Left colon (tissue), 2 donors: ENCODE measurements around the gene AGAP1. TPM values are rescaled to one million over a fixed set of nuclear protein-coding genes. Genes with fewer than 3 reads are reported as not detected.

Experiments
- ATAC-seq: fragments of 200-7000 bp; cut with Tn5 transposase; one replicate; pipeline ENCODE4 v1.9.1; 2020; ENCODE audit warnings: mild to moderate bottlenecking, moderate library complexity
- DNase-seq, 2 donors: peaks; one replicate each; pipeline ENCODE4 v3.0.0-alpha.2; 2020
- intact Hi-C, 2 donors: fragments of 100-400 bp; cut with DNase I in 1 of 2; cut with micrococcal nuclease in 1 of 2; formaldehyde crosslinking; loops; one replicate each; pipeline versions ENCODE4 v1.11.2 to v1.14.0; 2022; cut with DNase I, micrococcal nuclease
- total RNA-seq, 2 donors: library from RNA; stranded (reverse); fragmentation: NEBNext Ultra II Directional; extraction: Animal tissue kit (Norgen Biotek cat#: 25700); gene quantifications; one replicate each; pipeline ENCODE4 v1.2.1, GENCODE V29; 2021
- donor health status: DM: no; HTN: no; CAD: no.
- donor health status: DM: yes; HTN: yes; CAD: no.

AGAP1 gene
- total RNA-seq, 2 donors from 2014 or later = 61.3 to 78.5 TPM

- DNase-seq (no peak), ATAC-seq (no peak)
- intact Hi-C loops = no loop called here
These were observed 160.4 kb downstream of the AGAP1 start for GRCh38 chr2:235654103-235654813.

DNA sequence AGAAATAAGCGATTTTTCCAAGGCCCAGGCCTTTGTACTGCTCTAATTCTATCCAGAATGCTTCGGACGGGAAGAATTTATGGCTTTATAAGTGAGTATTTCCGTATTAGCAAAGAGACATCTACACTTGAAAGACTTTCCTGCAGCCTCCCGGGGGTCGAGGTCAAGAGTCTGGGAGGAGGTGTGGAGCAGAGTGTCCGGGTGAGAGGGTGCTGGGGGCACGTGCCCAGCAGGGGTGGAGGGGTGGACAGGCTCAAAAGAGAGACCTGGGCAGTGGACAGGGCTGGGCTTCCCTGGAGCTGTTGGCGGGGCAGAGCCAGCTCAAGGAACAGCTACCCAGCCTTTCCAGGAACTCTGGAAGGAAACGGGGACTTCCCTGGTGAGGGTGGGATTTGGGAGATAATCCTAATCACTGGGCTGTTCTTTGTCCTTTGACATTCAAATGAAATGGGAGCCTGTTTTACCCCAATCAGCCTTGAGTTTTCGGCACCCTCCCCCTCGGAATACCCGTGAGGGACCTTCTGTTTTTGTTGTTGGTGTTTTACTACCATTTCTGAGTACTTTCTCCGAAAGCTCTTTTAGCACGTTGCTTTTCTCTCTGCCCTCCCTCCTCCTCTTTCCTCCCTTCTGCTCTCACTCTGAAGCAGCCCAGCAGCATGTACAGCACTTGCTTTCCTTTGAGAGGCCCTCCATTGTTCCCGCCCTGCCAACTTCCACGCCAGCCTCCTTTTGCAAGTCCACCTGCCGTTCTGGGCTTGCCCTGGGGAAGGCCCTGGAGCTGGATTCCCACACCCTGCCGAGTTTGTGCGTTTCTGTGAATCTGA is 164.7 kb downstream of the AGAP1 start:
- DNase-seq = no peak
- peak; percentile 53 for ATAC-seq
- intact Hi-C loops = no loop called here

DNA sequence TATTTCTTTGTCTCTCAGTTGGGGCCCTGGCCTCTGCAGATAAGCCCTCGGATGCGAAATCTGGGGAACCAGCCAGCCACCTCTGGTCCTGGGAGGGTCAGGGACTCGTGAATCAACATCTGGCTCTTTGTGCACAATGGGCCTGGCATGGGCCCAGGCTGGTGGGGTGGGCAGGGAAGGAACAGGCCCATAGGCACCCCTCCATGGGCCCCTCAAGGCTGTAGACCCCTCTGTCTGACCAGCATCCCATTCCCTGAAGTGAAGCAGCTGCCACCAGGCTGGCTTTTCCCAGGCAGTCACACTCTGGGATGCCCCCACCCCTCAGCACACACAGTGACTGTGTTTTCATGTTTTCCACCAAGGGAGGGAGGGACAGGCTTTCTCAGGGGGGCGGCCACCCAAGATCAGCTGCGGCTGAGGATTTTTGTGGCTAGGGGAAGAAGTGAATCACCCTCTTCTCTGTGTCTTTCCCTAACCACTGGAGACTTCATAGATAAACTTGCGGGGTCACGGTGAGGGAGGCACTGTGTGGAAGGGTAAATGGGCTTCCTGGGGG is 166.0 kb downstream of the AGAP1 start:
- ATAC-seq = no peak
- intact Hi-C loops = no loop called here
- no peak for DNase-seq

DNA sequence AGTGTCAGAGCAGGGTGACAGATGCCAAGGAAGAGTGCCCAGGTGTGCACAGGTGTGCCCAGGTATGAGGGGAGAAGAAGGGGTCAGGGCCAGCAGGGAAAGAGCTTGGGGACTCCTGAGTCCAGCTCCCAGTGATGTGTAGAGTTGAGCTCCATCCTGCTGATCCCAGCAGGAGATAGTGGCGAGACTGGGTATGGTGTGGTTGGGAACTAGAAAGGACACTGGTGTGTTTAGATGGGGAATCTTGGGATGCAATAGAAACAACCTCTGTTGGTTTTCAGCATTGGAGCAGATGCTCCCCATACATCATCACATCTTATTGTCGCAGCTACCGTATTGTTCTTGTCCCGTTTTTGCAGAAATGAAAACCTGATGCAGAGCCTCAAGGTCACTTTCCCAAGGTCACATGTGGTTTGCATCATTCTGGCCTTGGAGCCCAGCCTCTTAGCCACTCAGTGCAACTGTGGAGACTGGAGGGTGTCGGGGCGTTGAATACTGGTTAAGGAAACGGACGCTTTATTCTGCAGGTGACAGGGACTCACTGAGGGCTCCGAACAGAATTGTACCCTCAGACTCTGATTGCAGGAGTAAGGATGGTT is 166.7 kb downstream of the AGAP1 start:
- intact Hi-C loops = no loop called here
- no peak for ATAC-seq
- DNase-seq = no peak

DNA sequence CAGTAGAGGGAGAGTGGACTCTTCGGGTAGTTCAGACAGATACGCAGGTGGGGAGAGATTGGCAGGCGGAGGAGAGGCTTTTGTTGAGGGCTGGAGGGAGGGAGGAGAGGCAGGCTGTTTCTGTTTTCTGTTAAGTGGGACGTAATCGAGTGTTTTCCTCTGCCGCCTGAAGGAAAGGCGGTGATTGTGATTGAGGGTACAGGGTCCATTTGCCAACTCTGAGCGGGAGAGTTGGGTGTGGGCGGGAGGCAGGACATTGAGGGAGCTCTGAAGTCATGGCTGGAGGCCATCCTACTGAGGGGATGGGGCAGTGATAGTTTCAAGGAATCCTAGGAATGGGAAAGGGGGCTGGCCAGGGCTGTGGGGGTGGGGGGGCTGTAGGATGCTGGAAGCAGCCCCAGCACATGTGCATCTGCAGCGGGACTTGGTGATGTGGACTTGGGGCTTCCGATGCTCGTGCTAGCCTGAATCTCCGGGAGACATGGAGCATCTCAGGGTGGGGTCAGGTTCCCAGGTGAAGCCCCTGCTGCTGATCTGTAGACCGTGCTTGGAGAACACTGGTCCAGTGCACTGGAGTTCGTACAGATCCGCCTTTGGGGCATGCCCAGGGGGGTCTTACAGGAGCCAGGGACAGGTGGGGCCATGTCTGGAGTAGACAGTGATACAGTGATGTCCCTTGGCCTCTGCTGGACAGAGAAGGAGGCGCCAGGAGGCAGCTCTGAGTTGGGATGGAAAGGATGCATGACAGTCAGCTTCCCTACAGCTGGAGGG is 167.5 kb downstream of the AGAP1 start:
- ATAC-seq (peak; percentile 68), DNase-seq (no peak)
- intact Hi-C loops = no loop called here

DNA sequence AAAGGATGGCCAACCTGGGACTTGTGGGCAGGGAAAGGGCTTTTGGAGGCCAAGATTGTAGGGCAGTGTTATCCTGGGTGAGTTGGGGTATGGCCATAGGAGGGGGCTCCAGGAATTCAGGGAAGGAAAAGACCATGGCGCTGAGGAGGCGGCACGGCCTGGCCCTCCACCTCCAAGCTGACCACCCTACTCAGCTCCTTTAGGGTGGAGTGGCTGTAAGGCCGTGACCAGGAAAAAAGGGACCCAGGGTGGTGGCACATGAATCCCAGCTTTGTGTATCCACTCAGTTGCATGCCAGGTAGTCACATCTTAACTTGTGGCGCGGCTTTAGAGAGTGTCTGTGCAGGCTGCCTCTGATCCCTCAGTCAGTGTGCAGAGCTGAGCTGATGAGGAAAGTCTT is 168.1 kb downstream of the AGAP1 start:
- DNase-seq (no peak), ATAC-seq (no peak)
- intact Hi-C loops = no loop called here

GRCh38 chr2:235663875-235664274 is 170.0 kb downstream of the AGAP1 start:
- ATAC-seq (no peak), DNase-seq (no peak)
- intact Hi-C loops = no loop called here

DNA sequence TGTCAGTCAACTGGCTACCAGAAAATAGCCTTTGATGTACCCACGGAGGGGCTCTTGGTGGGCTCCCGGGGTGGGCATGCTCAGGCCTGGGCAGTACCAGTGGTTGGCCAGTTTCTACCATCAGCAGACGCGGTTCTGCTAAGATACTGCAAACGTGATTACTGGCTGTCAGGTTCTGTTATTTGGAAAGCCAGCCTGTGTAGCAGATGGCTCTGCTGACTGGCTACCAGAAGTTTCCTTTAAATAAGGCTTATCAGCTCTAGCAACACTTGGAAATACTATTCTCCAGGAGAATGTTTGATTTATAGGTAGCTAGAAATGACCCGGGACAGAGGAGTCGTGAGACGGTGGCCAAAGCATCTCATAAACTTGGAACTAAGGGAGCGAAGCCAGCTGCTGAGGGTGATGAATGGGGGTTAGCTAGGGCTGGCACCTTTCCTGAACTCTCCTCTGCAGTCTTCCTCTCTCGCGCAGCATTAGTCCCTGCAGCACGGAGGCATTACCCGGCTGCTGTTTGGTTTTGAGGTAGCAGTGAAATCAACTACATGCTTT is 171.9 kb downstream of the AGAP1 start:
- intact Hi-C loops = no loop called here
- no peak for ATAC-seq
- no peak for DNase-seq

- no peak for DNase-seq
- ATAC-seq = peak; percentile 46
- intact Hi-C loops = no loop called here
These were observed 172.5 kb downstream of the AGAP1 start for GRCh38 chr2:235666213-235666781.

- intact Hi-C loops = no loop called here
- DNase-seq = no peak
- ATAC-seq = no peak
These were observed 174.9 kb downstream of the AGAP1 start for GRCh38 chr2:235668782-235669181.

GRCh38 chr2:235669269-235669831 is 175.5 kb downstream of the AGAP1 start:
- intact Hi-C loops = no loop called here
- ATAC-seq (peak; percentile 74), DNase-seq (peak; percentile 74 to 81)

GRCh38 chr2:235669983-235670962 is 176.4 kb downstream of the AGAP1 start:
- DNase-seq = peak; percentile 64 to 70
- peak; percentile 70 for ATAC-seq
- intact Hi-C loops = loop anchor here in 1 of 2 donors (5.0 to 10.0 kb wide), 2 partner anchors 73 to 75 kb away; no protein-coding TSS in a partner anchor

DNA sequence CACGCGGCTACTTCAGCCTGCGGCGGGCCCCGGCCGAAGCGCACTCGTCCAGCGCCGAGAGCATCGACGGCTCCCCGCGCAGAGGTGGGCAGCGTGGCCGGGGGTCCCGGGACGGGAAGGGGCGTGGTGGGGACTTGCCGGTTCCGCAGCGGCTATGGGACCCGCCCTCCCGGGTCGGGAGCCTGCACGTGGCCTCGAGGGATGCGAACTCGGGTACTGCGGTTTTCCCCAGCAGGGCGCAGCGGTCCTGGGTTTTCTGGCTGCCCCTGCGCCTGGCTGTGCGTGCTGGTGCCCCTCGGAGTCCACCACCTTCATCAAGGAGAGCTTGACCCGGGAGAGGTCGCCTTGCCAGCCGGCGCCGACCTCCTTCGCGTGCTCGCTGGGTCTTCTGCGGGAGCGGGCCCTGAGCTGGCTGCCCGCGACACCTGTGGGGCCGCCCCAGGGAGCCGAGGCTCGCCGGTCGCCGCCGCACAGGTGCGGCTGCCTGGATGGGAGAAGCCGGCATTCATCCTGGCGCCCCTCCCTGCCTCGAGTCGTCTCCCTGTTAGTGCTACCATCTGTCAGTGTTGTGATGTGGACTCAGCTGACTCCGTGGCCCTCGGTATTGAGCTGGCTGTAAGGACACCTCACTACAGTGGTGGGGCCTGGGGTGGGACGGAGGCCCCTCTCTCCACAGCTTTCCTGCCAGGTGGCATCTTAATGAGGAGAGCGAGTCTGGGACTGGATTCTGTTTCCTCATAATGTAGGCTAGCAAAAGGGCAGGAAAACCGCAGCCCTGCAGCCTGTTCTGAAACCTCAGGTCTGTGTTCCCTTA is 177.3 kb downstream of the AGAP1 start:
- ATAC-seq (no peak), DNase-seq (no peak)
- intact Hi-C loops = loop anchor here in 1 of 2 donors (5.0 to 10.0 kb wide), 2 partner anchors 74 kb away; no protein-coding TSS in a partner anchor

DNA sequence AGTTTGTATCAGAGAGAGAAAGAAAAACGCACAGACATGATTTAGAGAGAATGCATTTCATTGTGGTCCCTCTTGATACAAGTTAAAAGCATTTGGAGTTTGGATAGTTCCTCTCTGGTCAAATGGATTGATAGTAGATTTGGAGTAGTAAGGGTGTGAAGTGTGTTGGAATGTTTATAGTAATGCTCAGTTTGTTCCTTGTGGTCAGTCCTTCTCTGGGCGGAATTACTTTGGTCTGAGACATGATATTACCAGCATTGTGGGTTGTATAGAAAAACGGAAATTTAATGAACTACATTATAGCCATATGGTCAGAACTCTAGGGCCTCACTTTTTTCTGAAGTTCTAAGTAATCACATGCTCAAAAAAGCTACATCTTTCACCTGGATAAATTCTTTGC is 178.9 kb downstream of the AGAP1 start:
- ATAC-seq (no peak), DNase-seq (no peak)
- intact Hi-C loops = loop anchor here in 1 of 2 donors (5.0 to 10.0 kb wide), 2 partner anchors 72 to 75 kb away; no protein-coding TSS in a partner anchor

- intact Hi-C loops = loop anchor here in 1 of 2 donors (5.0 to 10.0 kb wide), 2 partner anchors 71 to 77 kb away; no protein-coding TSS in a partner anchor
- DNase-seq (no peak), ATAC-seq (no peak)
These were observed 180.3 kb downstream of the AGAP1 start for GRCh38 chr2:235674146-235674545.

GRCh38 chr2:235674812-235675211 is 181.0 kb downstream of the AGAP1 start:
- intact Hi-C loops = loop anchor here in 1 of 2 donors (5.0 to 10.0 kb wide), 2 partner anchors 70 to 78 kb away; no protein-coding TSS in a partner anchor
- ATAC-seq = no peak
- DNase-seq = no peak
